HPDE6-E6E7 (cell line): ENCODE data around the gene MUC6.

Experiments
- DNase-seq: peaks from one replicate; pipeline ENCODE4 v3.0.0; 2011; ENCODE audit warnings: missing footprints; ENCODE audit errors: extremely low spot score

Gene MUC6, protein sequence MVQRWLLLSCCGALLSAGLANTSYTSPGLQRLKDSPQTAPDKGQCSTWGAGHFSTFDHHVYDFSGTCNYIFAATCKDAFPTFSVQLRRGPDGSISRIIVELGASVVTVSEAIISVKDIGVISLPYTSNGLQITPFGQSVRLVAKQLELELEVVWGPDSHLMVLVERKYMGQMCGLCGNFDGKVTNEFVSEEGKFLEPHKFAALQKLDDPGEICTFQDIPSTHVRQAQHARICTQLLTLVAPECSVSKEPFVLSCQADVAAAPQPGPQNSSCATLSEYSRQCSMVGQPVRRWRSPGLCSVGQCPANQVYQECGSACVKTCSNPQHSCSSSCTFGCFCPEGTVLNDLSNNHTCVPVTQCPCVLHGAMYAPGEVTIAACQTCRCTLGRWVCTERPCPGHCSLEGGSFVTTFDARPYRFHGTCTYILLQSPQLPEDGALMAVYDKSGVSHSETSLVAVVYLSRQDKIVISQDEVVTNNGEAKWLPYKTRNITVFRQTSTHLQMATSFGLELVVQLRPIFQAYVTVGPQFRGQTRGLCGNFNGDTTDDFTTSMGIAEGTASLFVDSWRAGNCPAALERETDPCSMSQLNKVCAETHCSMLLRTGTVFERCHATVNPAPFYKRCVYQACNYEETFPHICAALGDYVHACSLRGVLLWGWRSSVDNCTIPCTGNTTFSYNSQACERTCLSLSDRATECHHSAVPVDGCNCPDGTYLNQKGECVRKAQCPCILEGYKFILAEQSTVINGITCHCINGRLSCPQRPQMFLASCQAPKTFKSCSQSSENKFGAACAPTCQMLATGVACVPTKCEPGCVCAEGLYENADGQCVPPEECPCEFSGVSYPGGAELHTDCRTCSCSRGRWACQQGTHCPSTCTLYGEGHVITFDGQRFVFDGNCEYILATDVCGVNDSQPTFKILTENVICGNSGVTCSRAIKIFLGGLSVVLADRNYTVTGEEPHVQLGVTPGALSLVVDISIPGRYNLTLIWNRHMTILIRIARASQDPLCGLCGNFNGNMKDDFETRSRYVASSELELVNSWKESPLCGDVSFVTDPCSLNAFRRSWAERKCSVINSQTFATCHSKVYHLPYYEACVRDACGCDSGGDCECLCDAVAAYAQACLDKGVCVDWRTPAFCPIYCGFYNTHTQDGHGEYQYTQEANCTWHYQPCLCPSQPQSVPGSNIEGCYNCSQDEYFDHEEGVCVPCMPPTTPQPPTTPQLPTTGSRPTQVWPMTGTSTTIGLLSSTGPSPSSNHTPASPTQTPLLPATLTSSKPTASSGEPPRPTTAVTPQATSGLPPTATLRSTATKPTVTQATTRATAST (N-terminal part only)

DNA sequence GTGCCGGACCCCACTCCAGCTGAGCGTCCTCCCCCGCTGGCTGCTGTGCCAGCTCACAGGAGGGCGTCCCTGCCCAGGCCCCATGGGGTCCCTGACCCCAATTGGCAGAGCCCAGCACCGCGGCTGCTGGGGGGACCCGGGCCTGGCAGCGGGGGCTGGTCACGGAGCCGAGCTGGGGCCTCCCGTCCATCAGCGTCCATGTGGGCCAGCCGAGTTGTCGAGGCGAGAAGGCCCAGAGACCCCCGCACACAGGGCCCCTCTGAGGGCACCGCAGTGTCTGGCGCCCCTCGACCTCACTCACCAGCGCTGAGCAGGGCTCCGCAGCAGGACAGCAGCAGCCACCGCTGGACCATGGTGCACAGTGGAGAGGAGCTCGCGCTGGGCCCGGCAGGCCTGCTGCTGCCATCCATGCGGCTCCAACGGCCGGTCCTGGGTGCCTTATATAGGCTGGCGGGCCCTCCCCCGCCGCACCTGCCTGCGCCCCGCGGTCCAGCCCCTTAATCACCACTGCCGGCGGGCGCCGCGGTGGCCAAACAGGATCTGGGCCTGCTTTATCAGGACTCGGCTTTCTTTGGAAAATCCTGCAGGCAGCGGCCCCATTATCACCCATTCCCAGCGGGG, at the start of gene MUC6:
Gene MUC6 (minus strand): TSS at position 416 of the 621 bp plus-strand sequence. CDS start 63 bp downstream, at position 353.
- no peak for DNase-seq

DNA sequence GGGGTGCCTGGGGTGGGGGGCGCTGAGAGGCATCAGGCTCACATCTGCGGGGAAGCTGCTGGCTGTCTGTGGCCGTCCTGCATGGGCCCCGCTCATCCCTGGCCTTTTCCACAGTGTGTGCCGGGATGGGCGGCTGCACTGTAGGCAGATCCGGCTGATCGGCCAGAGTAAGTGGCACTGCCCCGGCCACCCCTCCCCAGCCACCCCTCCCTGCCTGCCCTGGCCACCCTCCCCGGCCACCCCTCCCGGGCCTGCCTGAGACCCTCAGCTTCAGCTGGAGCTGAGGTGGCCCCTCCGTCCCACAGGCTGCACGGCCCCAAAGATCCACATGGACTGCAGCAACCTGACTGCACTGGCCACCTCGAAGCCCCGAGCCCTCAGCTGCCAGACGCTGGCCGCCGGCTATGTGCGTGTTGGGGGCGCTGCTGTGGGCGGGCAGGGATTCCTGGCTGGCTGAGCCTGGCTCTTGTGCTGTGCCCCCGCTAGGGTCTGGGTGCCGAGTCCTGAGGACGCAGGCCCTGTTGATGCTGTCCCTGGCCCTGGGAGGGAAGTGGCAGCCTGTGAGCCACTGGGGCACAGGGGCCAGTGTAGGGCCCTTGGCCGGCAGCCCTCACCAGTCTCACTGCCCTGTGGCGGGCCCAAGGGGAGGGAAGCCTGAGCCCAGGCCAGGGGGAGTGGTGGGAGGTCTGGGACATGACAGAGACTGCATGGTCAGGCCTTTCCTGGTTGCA, 49.1 kb upstream of the MUC6 start:
- DNase-seq, result no peak

DNA sequence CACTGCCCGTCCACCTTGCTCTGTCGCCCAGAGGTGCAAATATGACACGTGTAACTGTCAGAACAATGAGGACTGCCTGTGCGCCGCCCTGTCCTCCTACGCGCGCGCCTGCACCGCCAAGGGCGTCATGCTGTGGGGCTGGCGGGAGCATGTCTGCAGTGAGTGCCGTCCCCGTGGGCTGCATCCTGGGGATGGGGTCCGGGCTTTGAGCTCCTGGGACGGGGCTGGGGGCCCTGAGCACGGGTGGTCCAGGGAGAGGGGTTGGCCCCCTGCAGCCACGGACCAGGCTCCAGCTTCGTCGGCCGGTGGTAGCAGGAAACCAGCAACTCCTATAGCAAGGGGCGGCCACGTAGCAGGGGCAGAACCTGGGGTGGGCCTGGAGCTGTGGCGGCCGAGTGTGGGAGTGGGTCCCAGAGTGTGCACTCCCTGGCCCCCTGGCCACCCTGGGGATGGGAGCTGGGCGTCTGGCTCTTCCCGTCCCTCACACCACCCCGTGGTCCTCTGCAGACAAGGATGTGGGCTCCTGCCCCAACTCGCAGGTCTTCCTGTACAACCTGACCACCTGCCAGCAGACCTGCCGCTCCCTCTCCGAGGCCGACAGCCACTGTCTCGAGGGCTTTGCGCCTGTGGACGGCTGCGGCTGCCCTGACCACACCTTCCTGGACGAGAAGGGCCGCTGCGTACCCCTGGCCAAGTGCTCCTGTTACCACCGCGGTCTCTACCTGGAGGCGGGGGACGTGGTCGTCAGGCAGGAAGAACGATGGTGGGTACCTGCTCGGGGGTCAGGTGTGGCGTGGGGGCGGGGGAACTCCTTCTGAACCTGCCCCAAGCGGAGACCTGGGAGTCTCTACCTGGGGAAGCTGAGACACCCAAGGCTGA, 48.3 kb upstream of the MUC6 start:
- no peak for DNase-seq

DNA sequence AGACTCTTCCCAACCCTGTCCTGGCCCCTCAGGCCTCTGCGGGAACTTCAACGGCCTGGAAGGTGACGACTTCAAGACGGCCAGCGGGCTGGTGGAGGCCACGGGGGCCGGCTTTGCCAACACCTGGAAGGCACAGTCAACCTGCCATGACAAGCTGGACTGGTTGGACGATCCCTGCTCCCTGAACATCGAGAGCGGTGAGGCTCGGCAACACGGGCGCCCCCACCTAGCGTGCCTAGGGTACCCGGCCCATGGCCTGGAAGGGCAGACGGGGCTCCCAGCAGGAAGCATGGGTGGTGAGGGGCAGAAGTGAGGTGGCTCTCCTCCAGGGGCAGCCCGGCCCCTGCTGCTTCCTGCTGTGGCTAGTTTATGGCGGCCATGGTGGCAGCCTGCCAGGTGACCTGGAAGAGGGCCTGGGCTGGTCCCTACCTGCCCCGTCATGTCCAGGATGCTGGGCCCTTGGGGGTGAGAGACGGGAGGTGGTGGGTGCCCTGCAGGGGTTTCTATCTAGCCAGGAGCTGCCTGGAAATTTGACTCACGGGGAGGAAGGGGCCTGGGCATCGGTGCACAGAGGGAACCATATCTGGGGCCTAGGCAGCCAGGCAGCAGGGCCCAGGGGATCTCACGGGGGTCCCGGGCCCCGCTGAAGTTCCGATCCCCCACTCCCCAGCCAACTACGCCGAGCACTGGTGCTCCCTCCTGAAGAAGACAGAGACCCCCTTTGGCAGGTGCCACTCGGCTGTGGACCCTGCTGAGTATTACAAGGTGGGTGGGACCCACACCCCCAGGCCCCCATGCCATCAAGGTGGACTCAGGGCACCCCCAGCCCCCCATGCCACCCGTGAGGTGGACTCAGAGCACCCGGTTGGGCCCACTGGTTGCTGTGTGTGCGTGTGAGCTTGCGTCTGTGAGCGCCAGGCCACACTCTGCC, 47.4 kb upstream of the MUC6 start:
- no peak for DNase-seq

DNA sequence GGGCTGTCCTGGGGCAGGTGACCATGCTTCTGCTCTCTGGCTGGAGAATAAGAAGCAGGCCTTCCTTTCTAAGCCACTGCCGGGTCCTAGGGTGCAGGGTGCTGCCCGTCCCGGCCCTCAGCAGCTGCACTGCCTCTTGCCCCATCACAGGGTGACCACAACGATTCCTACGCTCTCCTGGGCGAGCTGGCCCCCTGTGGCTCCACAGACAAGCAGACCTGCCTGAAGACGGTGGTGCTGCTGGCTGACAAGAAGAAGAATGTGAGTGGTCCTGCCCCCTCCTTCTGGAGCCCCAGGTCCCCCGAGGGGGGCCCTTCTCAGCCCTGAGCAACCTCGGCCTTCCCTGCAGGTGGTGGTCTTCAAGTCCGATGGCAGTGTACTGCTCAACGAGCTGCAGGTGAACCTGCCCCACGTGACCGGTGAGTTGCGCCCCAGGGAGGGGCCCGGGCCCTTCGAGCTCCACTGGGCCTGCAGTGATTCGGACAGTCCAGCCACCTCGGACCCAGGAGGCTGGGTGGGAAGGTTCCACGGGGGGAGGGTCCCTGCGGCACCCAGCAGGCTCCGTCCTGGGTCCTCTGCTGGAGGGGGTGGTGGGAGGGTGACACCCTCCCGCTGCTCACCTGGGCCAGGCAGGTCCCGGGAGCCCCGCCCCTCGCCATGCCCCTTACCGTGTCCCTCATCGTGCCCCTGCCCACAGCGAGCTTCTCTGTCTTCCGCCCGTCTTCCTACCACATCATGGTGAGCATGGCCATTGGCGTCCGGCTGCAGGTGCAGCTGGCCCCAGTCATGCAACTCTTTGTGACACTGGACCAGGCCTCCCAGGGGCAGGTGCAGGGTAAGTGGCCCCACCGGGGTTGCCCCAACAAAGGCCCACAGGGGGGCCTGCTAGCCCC, 46.5 kb upstream of the MUC6 start:
- DNase-seq, result no peak

DNA sequence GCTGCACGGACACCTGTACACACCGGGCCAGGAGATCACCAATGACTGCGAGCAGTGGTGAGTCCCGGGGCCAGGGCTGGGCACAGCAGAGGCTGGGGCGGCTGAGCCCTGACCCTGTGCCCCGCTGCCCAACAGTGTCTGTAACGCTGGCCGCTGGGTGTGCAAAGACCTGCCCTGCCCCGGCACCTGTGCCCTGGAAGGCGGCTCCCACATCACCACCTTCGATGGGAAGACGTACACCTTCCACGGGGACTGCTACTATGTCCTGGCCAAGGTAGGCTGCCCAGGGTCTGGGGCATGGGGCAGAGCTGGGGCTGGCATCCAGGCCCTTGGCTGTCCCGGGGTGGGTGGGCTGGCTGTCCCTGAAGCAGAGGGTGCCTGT, 45.8 kb upstream of the MUC6 start:
- no peak for DNase-seq

DNA sequence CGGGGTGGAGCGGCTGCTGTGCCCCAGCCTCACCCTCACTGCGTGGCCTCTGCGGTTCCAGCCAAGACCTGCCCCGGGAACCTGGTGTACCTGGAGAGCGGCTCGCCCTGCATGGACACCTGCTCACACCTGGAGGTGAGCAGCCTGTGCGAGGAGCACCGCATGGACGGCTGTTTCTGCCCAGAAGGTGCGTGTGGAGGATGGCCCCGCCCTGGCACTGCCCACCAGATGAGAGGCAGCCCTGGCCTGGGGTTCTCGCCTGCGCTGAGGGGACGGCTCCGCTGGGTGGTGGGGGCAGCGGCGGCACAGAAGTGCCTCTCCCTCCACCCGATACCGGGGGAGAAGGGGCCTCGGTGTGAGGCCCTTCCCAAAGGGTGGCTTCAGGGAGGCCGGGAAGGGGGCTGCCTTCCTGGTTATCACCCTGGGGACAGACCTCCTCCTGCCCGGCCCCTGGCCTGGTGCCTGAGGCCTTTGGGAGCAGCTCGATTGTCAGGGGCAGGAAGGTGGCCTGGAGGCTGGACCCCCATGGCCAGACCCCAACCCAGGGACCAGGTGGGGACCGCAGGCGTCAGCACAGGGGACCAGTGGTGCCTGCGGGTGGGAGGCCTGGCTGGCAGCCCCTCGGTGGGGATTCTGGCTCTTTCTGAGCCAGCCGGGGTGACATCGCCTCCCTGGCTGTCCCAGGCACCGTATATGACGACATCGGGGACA, 45.2 kb upstream of the MUC6 start:
- DNase-seq, result no peak

DNA sequence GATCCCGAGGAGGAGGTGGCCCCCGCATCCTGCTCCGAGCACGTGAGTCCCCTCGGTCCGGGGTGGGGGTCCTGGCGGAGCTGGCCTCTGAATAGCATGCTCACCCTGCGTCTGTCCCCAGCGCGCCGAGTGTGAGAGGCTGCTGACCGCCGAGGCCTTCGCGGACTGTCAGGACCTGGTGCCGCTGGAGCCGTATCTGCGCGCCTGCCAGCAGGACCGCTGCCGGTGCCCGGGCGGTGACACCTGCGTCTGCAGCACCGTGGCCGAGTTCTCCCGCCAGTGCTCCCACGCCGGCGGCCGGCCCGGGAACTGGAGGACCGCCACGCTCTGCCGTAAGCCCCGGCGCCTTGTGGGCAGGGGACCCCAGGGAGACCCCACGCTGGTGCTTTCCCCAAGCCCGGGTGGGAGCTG, 41.7 kb upstream of the MUC6 start:
- DNase-seq, result no peak

DNA sequence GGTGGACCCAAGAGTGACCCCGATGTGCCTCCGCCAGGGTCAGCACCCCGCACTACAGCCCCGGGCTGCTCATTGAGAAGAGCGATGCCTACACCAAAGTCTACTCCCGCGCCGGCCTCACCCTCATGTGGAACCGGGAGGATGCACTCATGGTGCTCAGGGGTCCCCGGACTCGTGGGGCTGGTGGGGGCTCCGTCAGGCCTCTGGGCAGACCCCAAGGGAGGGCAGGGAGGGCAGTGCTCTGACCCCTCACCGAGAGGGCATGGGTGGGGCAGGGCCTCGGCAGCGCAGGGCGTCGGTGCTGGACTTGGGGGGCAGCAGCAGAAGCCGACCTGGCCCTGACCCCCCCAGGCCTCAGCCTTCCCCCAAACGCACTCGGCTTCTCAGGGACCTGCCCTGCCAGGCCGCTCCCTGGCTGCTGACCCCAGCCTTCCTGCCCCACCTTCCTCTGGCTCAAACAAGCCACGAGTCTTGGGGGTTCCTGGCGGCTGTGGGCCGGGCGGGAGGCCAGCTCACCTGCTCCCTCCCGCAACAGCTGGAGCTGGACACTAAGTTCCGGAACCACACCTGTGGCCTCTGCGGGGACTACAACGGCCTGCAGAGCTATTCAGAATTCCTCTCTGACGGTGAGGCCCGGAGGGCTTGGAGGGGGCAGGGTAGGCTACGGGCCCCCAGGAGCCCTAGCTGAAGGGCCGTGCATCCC, 41.0 kb upstream of the MUC6 start:
- no peak for DNase-seq

DNA sequence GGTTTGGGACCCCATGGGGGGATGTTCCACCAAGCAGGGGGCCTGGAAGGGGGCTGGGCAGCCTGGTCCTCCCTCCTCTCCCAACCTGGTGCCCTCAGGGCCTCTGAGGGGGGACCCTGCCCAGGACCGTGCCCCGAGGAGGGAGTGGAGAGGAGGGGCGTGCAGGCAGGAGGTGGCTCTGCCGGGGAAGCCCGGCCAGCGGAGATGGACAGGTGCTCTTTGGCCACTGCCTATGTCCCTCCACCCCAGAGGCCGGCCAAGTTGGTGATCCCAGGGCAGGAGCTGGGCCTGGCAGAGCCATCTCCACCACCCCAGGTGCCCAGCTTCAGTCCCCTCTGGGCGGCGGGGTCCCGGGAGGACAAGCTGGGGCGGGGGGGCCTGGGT, 40.5 kb upstream of the MUC6 start:
- no peak for DNase-seq

DNA sequence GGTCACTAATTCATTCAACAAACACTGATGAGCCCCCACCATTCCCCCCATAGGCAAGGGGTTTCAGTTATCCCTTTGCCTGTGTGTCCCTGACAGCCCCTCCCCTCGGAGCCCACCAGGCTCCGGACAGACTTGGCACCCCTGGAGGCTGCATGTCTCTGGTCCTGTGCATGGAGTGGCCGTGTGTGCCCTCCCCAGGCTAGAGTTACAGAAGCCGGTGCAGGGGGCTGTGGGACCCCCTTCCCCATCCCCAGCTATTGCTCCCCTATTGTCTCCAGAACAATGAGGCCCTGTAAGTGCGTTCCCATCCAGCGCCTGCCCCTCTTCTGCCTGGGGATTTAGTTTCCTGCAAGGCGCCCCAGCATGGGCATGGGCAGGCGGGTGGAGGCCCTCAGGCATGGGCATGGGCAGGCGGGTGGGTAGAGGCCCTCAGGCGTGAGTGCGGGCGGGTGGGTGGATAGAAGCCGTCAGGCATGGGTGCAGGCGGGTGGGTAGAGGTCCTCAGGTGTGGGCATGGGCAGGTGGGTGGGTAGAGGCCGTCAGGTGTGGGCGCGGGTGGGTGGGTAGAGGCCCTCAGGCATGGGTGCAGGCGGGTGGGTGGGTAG, 39.6 kb upstream of the MUC6 start:
- DNase-seq, result no peak

DNA sequence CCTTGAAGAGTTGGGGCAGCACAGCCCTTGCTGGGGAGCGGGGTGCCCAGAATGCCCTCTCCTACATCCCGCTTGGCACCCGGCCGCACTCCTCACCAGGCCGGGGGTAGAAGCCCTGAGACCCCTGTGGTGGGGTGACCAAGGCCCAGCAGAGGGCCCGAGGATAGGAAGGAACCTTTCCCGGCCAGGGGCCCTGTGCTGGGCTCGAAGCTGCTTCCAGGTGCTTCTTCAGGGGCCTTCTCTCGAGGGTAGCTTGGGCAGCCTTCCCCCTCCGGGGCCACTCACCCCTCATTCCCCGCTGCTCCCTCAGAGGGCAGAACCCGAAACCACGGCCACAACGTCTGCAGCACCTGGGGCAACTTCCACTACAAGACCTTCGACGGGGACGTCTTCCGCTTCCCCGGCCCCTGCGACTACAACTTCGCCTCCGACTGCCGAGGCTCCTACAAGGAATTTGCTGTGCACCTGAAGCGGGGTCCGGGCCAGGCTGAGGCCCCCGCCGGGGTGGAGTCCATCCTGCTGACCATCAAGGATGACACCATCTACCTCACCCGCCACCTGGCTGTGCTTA, 38.9 kb upstream of the MUC6 start:
- DNase-seq, result no peak

DNA sequence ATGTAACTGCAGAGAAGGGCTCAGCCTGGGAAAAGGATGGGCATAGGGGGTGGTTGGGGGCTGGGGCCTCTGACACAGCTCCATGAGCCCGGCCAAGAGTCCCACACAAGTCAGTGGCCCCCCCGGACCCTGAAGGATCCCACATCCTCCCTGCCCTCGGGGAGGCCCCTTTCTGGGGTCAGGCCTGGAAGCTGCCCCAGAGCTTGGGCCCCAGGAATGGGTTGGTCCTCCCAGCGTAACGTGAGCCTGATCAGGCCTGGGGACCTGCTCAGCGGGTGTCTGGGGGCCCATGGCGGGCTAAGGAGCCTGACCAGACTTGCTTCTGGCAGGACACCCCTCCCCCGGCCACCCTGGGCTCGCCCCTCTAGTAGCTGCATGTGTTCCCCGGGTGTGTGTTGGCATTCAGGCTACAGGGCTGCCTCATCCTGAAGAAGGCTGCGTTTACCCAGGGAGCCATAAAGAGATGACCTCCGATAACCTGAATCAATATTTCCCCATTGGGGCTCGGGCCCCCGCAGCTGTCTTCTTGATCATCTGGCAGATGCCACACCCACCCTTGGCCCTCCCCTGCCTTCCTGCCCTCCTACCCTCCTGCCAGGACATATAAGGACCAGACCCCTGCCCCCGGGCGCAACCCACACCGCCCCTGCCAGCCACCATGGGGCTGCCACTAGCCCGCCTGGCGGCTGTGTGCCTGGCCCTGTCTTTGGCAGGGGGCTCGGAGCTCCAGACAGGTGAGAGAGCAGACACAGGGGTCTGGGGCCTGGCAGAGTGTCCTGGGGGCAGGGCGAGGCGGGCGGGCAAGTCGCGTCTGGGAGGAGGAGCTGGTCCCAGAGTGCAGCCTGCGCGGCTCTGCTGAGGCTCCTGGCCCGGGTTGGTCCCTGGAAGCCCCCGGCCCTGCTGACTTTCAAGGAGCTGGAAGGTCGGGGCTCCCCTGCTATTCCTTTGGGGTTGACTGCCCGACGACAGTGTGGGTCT, 38.0 kb upstream of the MUC6 start, which contains the start of gene MUC2:
Gene MUC2 (plus strand): TSS at position 631 of the 978 bp plus-strand sequence.
- DNase-seq, result no peak

DNA sequence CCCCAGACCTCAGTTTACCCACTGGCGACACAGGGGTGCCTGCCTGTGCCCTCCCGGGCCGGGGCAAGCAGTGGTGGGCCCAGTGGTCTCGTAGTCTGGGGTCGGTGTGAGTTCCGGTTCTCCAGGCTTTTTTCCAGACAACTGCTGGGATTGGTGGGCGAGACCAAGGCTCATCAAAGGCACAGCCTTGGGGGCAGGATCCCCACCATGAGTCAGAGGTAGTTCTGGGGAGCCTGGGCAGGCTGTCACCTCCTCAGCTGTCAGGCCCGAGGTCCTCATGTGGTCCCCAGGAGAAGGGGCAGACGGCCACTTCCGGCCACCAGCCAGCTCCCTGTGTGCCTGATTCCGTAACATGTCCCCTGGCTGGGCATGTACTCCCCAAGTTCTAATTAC, 37.3 kb upstream of the MUC6 start:
- no peak for DNase-seq
